Hepatocyte (in vitro differentiated cells): Measurements from ENCODE around the gene MEGF10. TPM values are rescaled to one million over a fixed set of nuclear protein-coding genes. Genes with fewer than 3 reads are reported as not detected.

Source experiments
- DNase-seq: peaks from one replicate; pipeline ENCODE4 v3.0.0-alpha.2; 2016; ENCODE audit warnings: low spot score
- H2AFZ ChIP-seq: fragments of 200-600 bp; sonication (generic); 2 replicates; pipeline ENCODE4 v1.6.0; 2016; ENCODE audit warnings: antibody characterized with exemption, mild to moderate bottlenecking
- H3K27ac ChIP-seq: fragments of 200-600 bp; sonication (generic); 2 replicates; pipeline ENCODE4 v1.5.1; 2016; ENCODE audit warnings: mild to moderate bottlenecking
- H3K27me3 ChIP-seq: fragments of 200-600 bp; sonication (generic); 2 replicates; pipeline ENCODE4 v1.6.1; 2016
- H3K36me3 ChIP-seq: fragments of 200-600 bp; sonication (generic); replicated peaks from 2 replicates; pipeline ENCODE4 v1.5.1; 2016; ENCODE audit warnings: low read depth; ENCODE audit not compliant: insufficient read depth
- H3K4me1 ChIP-seq: fragments of 200-600 bp; sonication (generic); 2 replicates; pipeline ENCODE4 v1.5.1; 2016; ENCODE audit warnings: mild to moderate bottlenecking, moderate library complexity; ENCODE audit not compliant: insufficient read depth
- H3K4me2 ChIP-seq: fragments of 200-600 bp; sonication (generic); 2 replicates; pipeline ENCODE4 v1.6.0; 2016
- H3K4me3 ChIP-seq: fragments of 200-600 bp; sonication (generic); 2 replicates; pipeline ENCODE4 v1.5.1; 2016; ENCODE audit warnings: mild to moderate bottlenecking
- H3K79me2 ChIP-seq: fragments of 200-600 bp; sonication (generic); 2 replicates; pipeline ENCODE4 v1.6.0; 2017; ENCODE audit warnings: mild to moderate bottlenecking
- H3K9me2 ChIP-seq: fragments of 200-600 bp; sonication (generic); replicated peaks from 2 replicates; pipeline ENCODE4 v1.6.0; 2017; ENCODE audit warnings: mild to moderate bottlenecking; ENCODE audit not compliant: insufficient read depth
- H3K9me3 ChIP-seq: fragments of 200-600 bp; sonication (generic); 2 replicates; pipeline ENCODE4 v1.5.1; 2016; ENCODE audit warnings: low read depth, mild to moderate bottlenecking
- H4K20me1 ChIP-seq: fragments of 200-600 bp; sonication (generic); 2 replicates; pipeline ENCODE4 v1.6.0; 2016; ENCODE audit warnings: mild to moderate bottlenecking; ENCODE audit not compliant: insufficient read depth, poor library complexity, severe bottlenecking
- EZH2 ChIP-seq: fragments of 200-600 bp; sonication (generic); IDR thresholded peaks from 2 replicates; pipeline ENCODE4 v1.6.1; 2016; ENCODE audit warnings: antibody characterized with exemption, mild to moderate bottlenecking, borderline replicate concordance
- EZH2phosphoT487 ChIP-seq: fragments of 200-600 bp; sonication (generic); IDR thresholded peaks from one replicate; pipeline ENCODE4 v1.6.1; 2018; ENCODE audit warnings: antibody characterized with exemption, mild to moderate bottlenecking, low read depth, moderate library complexity; ENCODE audit not compliant: unreplicated experiment, severe bottlenecking
- WGBS: methylation state at CpG from one replicate; pipeline ENCODE4 v1.1.6; 2016; ENCODE audit warnings: low lambda C conversion rate; ENCODE audit errors: missing lambda C conversion rate; 5-methylcytosine and 5-hydroxymethylcytosine counted together
- polyA plus RNA-seq: library from polyadenylated mRNA; unstranded; fragments of >200 nt; fragmentation: Nextera tagmentation; extraction: Ambion mirVana; gene quantifications from 2 replicates; pipeline ENCODE4 v1.2.1, GENCODE V29; 2016
- total RNA-seq: library from RNA; depleted of rRNA; stranded (reverse); fragments of >200 nt; gene quantifications from 2 replicates; pipeline ENCODE4 v1.2.3, GENCODE V29; 2014
- TF ChIP-seq, protein P1 (sequence below): fragments of 200-600 bp; sonication (generic); IDR thresholded peaks from 2 replicates; pipeline ENCODE4 v1.5.1; 2016; ENCODE audit warnings: antibody characterized with exemption, mild to moderate bottlenecking; ENCODE audit not compliant: poor library complexity

The MEGF10 gene
- total and polyA plus RNA-seq, 2 experiments from 2014 or later = 1.7 to 6.7 TPM

DNA sequence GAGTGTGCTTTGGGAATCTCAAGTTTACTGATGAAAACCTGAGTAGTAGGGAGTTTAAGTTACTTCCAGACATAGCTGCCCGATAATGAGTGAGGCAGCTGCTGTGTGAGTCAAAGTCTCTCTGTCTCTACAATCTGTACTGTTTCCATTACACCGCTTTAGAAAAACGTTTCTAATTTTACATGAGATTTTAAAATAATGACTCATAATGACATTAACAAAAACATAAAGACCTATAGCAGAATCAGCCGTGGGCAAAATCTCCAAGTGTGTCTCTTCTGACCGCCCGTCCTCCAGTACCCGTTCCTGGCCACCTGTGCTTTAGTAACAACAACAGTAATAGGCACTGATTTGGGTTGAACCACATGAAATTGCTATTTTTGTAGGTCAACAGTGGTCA, 157.2 kb downstream of the MEGF10 start:
- WGBS = 87% methylated on average over 7 of the region's 7 CpGs
- Histone ChIP-seq H2AFZ (no peak overlapping the region), H3K27me3 (no peaks in the 10 kb centered on the region), H3K79me2 (no peaks in the 10 kb centered on the region), H4K20me1 (no peaks in the 10 kb centered on the region), H3K4me1 (peaks cover 8% of the 10 kb centered on the region), H3K36me3 (no peaks in the 10 kb centered on the region), H3K9me3 (no peaks in the 10 kb centered on the region), H3K27ac (no peak overlapping the region), H3K4me2 (no peak overlapping the region), H3K4me3 (no peak overlapping the region), H3K9me2 (no peaks in the 10 kb centered on the region)
- no peak for DNase-seq
- TF ChIP-seq, protein P1, sequence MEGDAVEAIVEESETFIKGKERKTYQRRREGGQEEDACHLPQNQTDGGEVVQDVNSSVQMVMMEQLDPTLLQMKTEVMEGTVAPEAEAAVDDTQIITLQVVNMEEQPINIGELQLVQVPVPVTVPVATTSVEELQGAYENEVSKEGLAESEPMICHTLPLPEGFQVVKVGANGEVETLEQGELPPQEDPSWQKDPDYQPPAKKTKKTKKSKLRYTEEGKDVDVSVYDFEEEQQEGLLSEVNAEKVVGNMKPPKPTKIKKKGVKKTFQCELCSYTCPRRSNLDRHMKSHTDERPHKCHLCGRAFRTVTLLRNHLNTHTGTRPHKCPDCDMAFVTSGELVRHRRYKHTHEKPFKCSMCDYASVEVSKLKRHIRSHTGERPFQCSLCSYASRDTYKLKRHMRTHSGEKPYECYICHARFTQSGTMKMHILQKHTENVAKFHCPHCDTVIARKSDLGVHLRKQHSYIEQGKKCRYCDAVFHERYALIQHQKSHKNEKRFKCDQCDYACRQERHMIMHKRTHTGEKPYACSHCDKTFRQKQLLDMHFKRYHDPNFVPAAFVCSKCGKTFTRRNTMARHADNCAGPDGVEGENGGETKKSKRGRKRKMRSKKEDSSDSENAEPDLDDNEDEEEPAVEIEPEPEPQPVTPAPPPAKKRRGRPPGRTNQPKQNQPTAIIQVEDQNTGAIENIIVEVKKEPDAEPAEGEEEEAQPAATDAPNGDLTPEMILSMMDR = no peak
- no peak for TF ChIP-seq EZH2
- TF ChIP-seq EZH2phosphoT487 = no peak

DNA sequence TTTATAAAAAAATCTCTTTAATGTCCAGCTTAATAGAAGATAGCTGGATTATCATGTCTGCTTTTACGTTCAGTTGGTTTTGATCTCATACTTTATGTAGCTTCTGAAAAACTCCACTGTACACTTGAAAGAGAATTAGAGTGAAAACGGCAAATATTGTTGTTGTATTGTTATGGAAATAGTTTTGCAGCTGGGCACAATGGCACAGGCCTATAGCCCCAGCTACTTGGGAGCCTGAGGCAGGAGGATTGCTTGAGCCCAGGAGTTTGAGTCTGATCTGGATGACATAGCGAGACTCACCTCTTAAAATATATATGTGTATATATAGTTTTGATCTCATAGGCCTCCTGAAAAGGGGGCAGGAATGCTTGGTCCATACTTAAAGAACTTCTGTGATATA, 159.4 kb downstream of the MEGF10 start:
- Histone ChIP-seq H3K4me2 (no peak overlapping the region), H3K27ac (no peak overlapping the region), H3K9me2 (no peaks in the 10 kb centered on the region), H3K79me2 (no peaks in the 10 kb centered on the region), H3K4me1 (peaks cover 8% of the 10 kb centered on the region), H3K4me3 (no peak overlapping the region), H3K9me3 (no peaks in the 10 kb centered on the region), H2AFZ (no peak overlapping the region), H4K20me1 (no peaks in the 10 kb centered on the region), H3K36me3 (no peaks in the 10 kb centered on the region), H3K27me3 (no peaks in the 10 kb centered on the region)
- TF ChIP-seq EZH2phosphoT487 (no peak), EZH2 (no peak)
- TF ChIP-seq, protein P1 = no peak
- 80% methylated on average over 3 of the region's 3 CpGs for WGBS
- DNase-seq = no peak

DNA sequence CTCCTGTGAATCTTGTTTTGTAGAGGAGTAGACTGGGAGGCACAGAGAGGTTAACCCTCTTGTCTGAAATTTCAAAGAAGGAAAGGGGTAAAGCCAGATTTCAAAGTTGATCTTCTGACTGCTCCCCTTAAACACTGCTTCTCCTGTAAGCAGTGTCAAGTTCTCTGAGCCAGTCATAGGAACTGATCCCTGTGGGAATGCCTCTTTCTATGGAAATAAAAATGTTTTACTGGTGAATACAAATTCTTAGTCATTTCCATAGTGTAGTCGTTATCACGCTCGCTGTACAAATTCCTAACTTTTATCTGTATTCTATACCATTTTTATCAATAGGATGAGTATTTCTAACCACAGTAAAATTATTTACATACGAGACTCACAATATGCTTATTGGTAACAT, 160.5 kb downstream of the MEGF10 start:
- WGBS = 92% methylated on average over 4 of the region's 4 CpGs
- no peaks in the 10 kb centered on the region for H3K27me3 ChIP-seq
- no peak overlapping the region for H3K4me2 ChIP-seq
- H3K4me1 ChIP-seq = peaks cover 8% of the 10 kb centered on the region
- no peak overlapping the region for H3K4me3 ChIP-seq
- H3K27ac ChIP-seq = no peak overlapping the region
- TF ChIP-seq, protein P1 = no peak
- no peak for TF ChIP-seq EZH2
- TF ChIP-seq EZH2phosphoT487 = no peak
- H2AFZ ChIP-seq = no peak overlapping the region
- no peaks in the 10 kb centered on the region for H4K20me1 ChIP-seq
- no peaks in the 10 kb centered on the region for H3K9me2 ChIP-seq
- H3K79me2 ChIP-seq = no peaks in the 10 kb centered on the region
- DNase-seq = no peak
- no peaks in the 10 kb centered on the region for H3K36me3 ChIP-seq
- no peaks in the 10 kb centered on the region for H3K9me3 ChIP-seq

DNA sequence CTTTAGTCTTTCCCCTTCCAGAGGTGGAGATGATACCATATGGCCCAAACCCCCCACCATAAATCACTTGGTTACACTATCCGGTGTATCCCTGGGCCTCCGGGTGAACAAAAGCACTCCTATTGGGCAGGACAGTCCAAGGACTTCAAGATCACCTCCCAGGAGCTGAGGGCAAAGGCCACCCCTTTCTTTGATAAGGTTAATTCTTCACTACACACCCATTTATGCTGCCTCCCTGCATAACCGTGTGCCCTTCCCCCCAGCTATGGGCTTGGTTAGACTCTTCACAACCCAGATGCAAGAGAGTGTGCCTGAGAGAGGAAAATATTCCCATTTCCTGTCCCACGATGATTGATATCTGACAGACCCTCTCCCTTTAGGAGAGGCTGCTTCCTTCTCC, 162.0 kb downstream of the MEGF10 start:
- Histone ChIP-seq H3K79me2 (no peaks in the 10 kb centered on the region), H3K4me2 (no peak overlapping the region), H4K20me1 (no peaks in the 10 kb centered on the region), H3K27me3 (no peaks in the 10 kb centered on the region), H3K9me2 (no peaks in the 10 kb centered on the region), H3K27ac (no peak overlapping the region), H2AFZ (no peak overlapping the region), H3K4me3 (no peak overlapping the region), H3K36me3 (no peaks in the 10 kb centered on the region), H3K9me3 (no peaks in the 10 kb centered on the region), H3K4me1 (no peaks in the 10 kb centered on the region)
- WGBS = 77% methylated on average over 4 of the region's 4 CpGs
- no peak for DNase-seq
- TF ChIP-seq EZH2 (no peak), EZH2phosphoT487 (no peak)
- TF ChIP-seq, protein P1 = no peak
